Karpas-422 (cell line): Measurements from ENCODE around the gene COPS9. TPM values are rescaled to one million over a fixed set of nuclear protein-coding genes. Genes with fewer than 3 reads are reported as not detected.

Experiments
- DNase-seq: peaks from one replicate; pipeline ENCODE4 v3.0.0-alpha.2; 2015
- H2AFZ ChIP-seq: fragments of 200-600 bp; sonication (generic); 2 replicates; pipeline ENCODE4 v1.6.1; 2014; ENCODE audit warnings: antibody characterized with exemption, low read length, mixed read lengths
- H3K27ac ChIP-seq: fragments of 200-600 bp; sonication (generic); 2 replicates; pipeline ENCODE4 v1.5.1; 2014; ENCODE audit warnings: mild to moderate bottlenecking, low read length, moderate library complexity
- H3K27me3 ChIP-seq: fragments of 200-600 bp; sonication (generic); 2 replicates; pipeline ENCODE4 v1.6.1; 2014; ENCODE audit warnings: low read length, mixed read lengths
- H3K36me3 ChIP-seq: fragments of 200-600 bp; sonication (generic); 2 replicates; pipeline ENCODE4 v1.6.1; 2014; ENCODE audit warnings: low read length, mixed read lengths; ENCODE audit not compliant: insufficient read depth
- H3K4me1 ChIP-seq: fragments of 200-600 bp; sonication (generic); 2 replicates; pipeline ENCODE4 v1.6.1; 2014; ENCODE audit warnings: mild to moderate bottlenecking, low read length, mixed read lengths
- H3K4me2 ChIP-seq: fragments of 200-600 bp; sonication (generic); 2 replicates; pipeline ENCODE4 v1.6.1; 2014; ENCODE audit warnings: low read length, low read depth, mild to moderate bottlenecking; ENCODE audit not compliant: poor library complexity, severe bottlenecking
- H3K4me3 ChIP-seq: fragments of 200-600 bp; sonication (generic); 2 replicates; pipeline ENCODE4 v1.5.1; 2014; ENCODE audit warnings: mild to moderate bottlenecking, antibody characterized with exemption, low read length, mixed read lengths
- H3K79me2 ChIP-seq: fragments of 200-600 bp; sonication (generic); 2 replicates; pipeline ENCODE4 v1.6.1; 2014; ENCODE audit warnings: mild to moderate bottlenecking, low read length, mixed read lengths
- H3K9ac ChIP-seq: fragments of 200-600 bp; sonication (generic); 2 replicates; pipeline ENCODE4 v1.6.0; 2014; ENCODE audit warnings: low read length
- H3K9me2 ChIP-seq: fragments of 200-600 bp; sonication (generic), shearing (Covaris generic); replicated peaks from 2 replicates; pipeline ENCODE4 v1.6.0; 2014; ENCODE audit warnings: mild to moderate bottlenecking, low read length, moderate library complexity; ENCODE audit not compliant: insufficient read depth
- H3K9me3 ChIP-seq: fragments of 300-700, 200-600 bp; sonication (generic); 2 replicates; pipeline ENCODE4 v1.6.1; 2014; ENCODE audit warnings: low read length, mixed read lengths
- H4K20me1 ChIP-seq: fragments of 200-600 bp; sonication (generic); 2 replicates; pipeline ENCODE4 v1.6.1; 2014; ENCODE audit warnings: mild to moderate bottlenecking, antibody characterized with exemption, low read length, low read depth; ENCODE audit not compliant: insufficient read depth
- total RNA-seq: library from RNA; depleted of rRNA; stranded (reverse); fragments of >200 nt; shearing (Covaris generic); gene quantifications from 2 replicates; pipeline ENCODE4 v1.2.3, GENCODE V29; 2014; ENCODE audit warnings: low replicate concordance; rRNA removed

The COPS9 gene
- 214 and 375 TPM in 2 replicates for total RNA-seq

GRCh38 chr2:240136013-240136670, at the start of gene COPS9:
COPS9 (minus strand) TSS chr2:240136305; CDS start chr2:240136284, 21 bp downstream.
- H3K9ac ChIP-seq, result peak within 1 kb of the TSS; percentile 99
- peak within 1 kb of the TSS; percentile 100 for H3K4me3 ChIP-seq
- H3K9me2 ChIP-seq, result no peaks in the 10 kb centered on the region
- peaks cover 6% of the 10 kb centered on the region; the same call in 1 of the 2 replicates for H3K36me3 ChIP-seq
- peaks cover 16% of the 10 kb centered on the region for H4K20me1 ChIP-seq
- peak within 1 kb of the TSS; percentile 99 for H2AFZ ChIP-seq
- no peaks in the 10 kb centered on the region for H3K9me3 ChIP-seq
- H3K79me2 ChIP-seq, result peaks cover 25% of the 10 kb centered on the region
- H3K4me1 ChIP-seq, result peaks cover 31% of the 10 kb centered on the region
- H3K27ac ChIP-seq, result no peak within 1 kb of the TSS
- no peaks in the 10 kb centered on the region for H3K27me3 ChIP-seq
- peak; percentile 94 for DNase-seq
- peak within 1 kb of the TSS; percentile 84 for H3K4me2 ChIP-seq

GRCh38 chr2:240184656-240185055, 48.6 kb upstream of the COPS9 start:
- Histone ChIP-seq H3K4me3 (no peak overlapping the region), H3K9me3 (no peaks in the 10 kb centered on the region), H3K27me3 (no peaks in the 10 kb centered on the region), H3K9ac (no peak overlapping the region), H2AFZ (no peak overlapping the region), H3K36me3 (no peaks in the 10 kb centered on the region), H3K79me2 (no peaks in the 10 kb centered on the region), H3K27ac (no peak overlapping the region), H3K4me2 (no peak overlapping the region), H3K9me2 (no peaks in the 10 kb centered on the region), H3K4me1 (no peaks in the 10 kb centered on the region), H4K20me1 (no peaks in the 10 kb centered on the region)
- DNase-seq, result no peak

DNA sequence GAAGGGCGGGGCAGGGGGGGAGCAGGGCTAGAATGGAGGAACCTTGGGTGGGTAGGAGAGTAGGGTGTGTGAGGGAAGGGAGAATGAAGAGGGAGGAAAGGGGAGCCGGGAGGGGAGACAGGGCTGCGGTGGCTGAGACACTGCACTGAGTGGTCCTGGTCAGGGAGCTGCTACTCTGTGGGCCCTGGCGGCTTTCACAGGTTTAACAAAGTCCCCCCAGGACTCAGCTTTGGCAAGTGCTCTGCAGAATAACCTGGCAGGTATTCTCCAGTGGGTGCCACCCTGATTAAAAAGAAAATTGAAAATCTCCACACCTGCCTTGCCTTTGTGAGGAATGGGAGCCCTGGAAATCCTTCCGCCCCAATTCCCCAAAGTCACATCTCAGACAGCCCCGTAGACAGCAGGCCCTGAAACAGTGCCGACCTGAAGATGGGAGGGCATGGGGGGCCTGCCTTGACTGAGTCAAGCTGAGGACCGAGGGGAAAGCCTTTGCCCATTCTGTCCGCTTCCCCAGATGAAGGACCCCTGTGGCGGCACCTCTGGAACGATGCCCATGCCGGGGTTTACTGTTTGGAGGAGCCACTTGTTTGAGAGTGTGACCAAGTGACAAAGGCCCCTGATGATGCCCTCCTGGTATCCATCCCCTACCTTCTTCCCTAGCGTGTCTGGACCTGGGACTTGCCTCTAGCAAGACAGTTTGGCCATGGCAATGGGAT, 47.9 kb upstream of the COPS9 start:
- Histone ChIP-seq H3K9ac (no peak overlapping the region), H3K9me3 (no peaks in the 10 kb centered on the region), H3K27me3 (no peaks in the 10 kb centered on the region), H3K4me2 (no peak overlapping the region), H3K4me3 (no peak overlapping the region), H2AFZ (no peak overlapping the region), H3K36me3 (no peaks in the 10 kb centered on the region), H3K27ac (no peak overlapping the region), H3K4me1 (no peaks in the 10 kb centered on the region), H3K9me2 (no peaks in the 10 kb centered on the region), H3K79me2 (no peaks in the 10 kb centered on the region), H4K20me1 (no peaks in the 10 kb centered on the region)
- no peak for DNase-seq

DNA sequence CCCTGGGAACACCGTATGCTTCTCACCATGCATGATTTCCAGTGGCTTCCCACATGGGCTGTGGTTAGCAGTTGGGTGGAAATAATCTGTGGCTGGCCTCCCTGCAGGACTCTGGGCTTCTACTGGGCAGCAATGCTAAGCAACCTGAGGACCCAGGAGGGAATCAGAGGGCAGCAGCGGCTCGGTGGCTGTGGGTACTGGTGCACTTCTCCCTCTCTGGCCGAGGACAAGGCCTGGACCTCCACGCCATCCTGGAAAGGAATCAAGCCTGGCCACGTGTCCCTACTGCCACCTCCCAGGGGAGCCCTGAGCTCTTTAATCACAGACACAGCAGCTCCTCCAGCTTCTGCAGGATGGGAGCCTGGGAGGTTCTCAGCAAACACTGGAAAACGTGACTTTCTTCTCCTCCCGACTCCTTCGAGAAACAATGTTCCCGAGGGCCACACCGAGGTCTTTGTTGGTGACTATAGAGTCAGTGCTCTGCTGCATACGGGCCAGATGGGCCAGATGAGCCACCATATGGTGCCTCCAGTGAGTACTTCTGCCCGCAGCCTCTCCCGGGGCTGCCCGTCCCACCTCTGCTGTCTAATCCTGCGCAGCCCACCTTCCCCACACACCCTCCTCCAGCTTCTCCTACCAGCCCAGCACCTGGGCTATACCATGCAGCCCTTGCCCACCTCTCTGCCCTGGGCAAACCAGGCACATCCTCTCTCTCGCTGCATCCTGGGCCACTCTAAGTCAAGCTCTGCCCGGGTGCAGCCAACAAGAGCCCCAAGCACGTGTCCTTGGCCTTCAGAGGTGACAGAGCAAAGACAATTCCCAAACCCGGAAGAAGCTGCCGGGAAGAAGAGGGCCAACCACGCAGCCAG, 47.1 kb upstream of the COPS9 start:
- H3K27me3 ChIP-seq, result no peaks in the 10 kb centered on the region
- H3K4me3 ChIP-seq, result no peak overlapping the region
- no peak for DNase-seq
- H3K36me3 ChIP-seq, result no peaks in the 10 kb centered on the region
- no peaks in the 10 kb centered on the region for H3K9me3 ChIP-seq
- no peak overlapping the region for H2AFZ ChIP-seq
- H4K20me1 ChIP-seq, result no peaks in the 10 kb centered on the region
- no peaks in the 10 kb centered on the region for H3K9me2 ChIP-seq
- H3K79me2 ChIP-seq, result no peaks in the 10 kb centered on the region
- H3K9ac ChIP-seq, result no peak overlapping the region
- H3K27ac ChIP-seq, result no peak overlapping the region
- no peaks in the 10 kb centered on the region for H3K4me1 ChIP-seq
- H3K4me2 ChIP-seq, result no peak overlapping the region

DNA sequence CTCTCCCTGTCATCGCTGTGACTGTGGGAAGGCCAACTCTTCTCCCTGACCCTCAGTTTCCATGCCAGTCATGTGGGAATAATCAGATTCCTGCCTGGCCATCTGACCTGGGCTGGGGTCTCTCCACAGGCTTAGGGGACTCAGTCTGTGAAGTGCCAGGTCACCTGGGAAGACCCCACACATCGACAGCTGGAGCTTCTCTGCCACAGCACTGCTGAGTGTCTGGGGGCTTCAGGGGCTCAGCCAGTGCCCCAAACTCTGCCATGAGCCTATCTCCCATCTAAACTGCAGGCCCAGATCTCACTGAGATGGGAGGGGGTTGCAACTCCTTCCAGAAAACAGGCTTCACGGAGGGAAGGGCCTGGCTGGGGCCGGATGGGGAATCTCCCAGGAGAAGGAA, 46.4 kb upstream of the COPS9 start:
- no peaks in the 10 kb centered on the region for H3K4me1 ChIP-seq
- no peaks in the 10 kb centered on the region for H3K79me2 ChIP-seq
- no peaks in the 10 kb centered on the region for H3K9me2 ChIP-seq
- H3K36me3 ChIP-seq, result no peaks in the 10 kb centered on the region
- no peak overlapping the region for H2AFZ ChIP-seq
- DNase-seq, result no peak
- H3K9ac ChIP-seq, result no peak overlapping the region
- no peak overlapping the region for H3K4me3 ChIP-seq
- no peaks in the 10 kb centered on the region for H3K27me3 ChIP-seq
- H3K27ac ChIP-seq, result no peak overlapping the region
- no peaks in the 10 kb centered on the region for H4K20me1 ChIP-seq
- no peaks in the 10 kb centered on the region for H3K9me3 ChIP-seq
- H3K4me2 ChIP-seq, result no peak overlapping the region

- Histone ChIP-seq H3K36me3 (no peaks in the 10 kb centered on the region), H3K4me2 (no peak overlapping the region)
- DNase-seq, result no peak
Measured at GRCh38 chr2:240182001-240182400, 45.9 kb upstream of the COPS9 start.

GRCh38 chr2:240179941-240180666, 44.0 kb upstream of the COPS9 start:
- no peaks in the 10 kb centered on the region for H3K79me2 ChIP-seq
- H3K4me2 ChIP-seq, result no peak overlapping the region
- DNase-seq, result no peak
- H3K9ac ChIP-seq, result no peak overlapping the region
- H4K20me1 ChIP-seq, result no peaks in the 10 kb centered on the region
- H2AFZ ChIP-seq, result no peak overlapping the region
- no peaks in the 10 kb centered on the region for H3K36me3 ChIP-seq
- H3K27ac ChIP-seq, result no peak overlapping the region
- H3K4me3 ChIP-seq, result no peak overlapping the region
- H3K27me3 ChIP-seq, result no peaks in the 10 kb centered on the region
- H3K9me3 ChIP-seq, result no peaks in the 10 kb centered on the region
- H3K4me1 ChIP-seq, result no peaks in the 10 kb centered on the region
- H3K9me2 ChIP-seq, result no peaks in the 10 kb centered on the region

More at GRCh38 chr2:240182001-240182400, 45.9 kb upstream of the COPS9 start:
- no peaks in the 10 kb centered on the region for H3K9me3 ChIP-seq
- H3K9me2 ChIP-seq, result no peaks in the 10 kb centered on the region
- no peak overlapping the region for H3K27ac ChIP-seq
- H4K20me1 ChIP-seq, result no peaks in the 10 kb centered on the region
- H3K4me1 ChIP-seq, result no peaks in the 10 kb centered on the region
- H2AFZ ChIP-seq, result no peak overlapping the region
- no peaks in the 10 kb centered on the region for H3K79me2 ChIP-seq
- no peak overlapping the region for H3K4me3 ChIP-seq
- no peaks in the 10 kb centered on the region for H3K27me3 ChIP-seq
- no peak overlapping the region for H3K9ac ChIP-seq
